Measurements from ENCODE around the gene F11. TPM values are rescaled to one million over a fixed set of nuclear protein-coding genes. Genes with fewer than 3 reads are reported as not detected.

F11 gene
- total RNA-seq, 1 experiment from 2014 or later: not detected

GRCh38 chr4:186299291-186299690 is 33.3 kb downstream of the F11 start:
- Mint-ChIP-seq H3K4me3 (ENCODE audit: unreplicated experiment) (no peak overlapping the region), H3K9me3 (ENCODE audit: unreplicated experiment) (no peaks in the 10 kb centered on the region), H3K36me3 (ENCODE audit: insufficient read depth, unreplicated experiment) (no peaks in the 10 kb centered on the region), H3K4me1 (ENCODE audit: insufficient read depth, unreplicated experiment) (no peaks in the 10 kb centered on the region), H3K27me3 (ENCODE audit: insufficient read depth, unreplicated experiment) (no peaks in the 10 kb centered on the region), H3K27ac (ENCODE audit: low read depth, unreplicated experiment) (no peak overlapping the region)
- intact Hi-C loops (cut with micrococcal nuclease): loop anchor here (5.0 kb wide), 1 partner anchor 423 kb away; the partner anchor contains the start of gene FAT1
- no TSS peak for BruUV-seq (replicated peaks)
- TF ChIP-seq CTCF (IDR thresholded peaks at IDR 0.05; ENCODE audit: unreplicated experiment): no peak
- ChIA-PET POLR2A (no interaction called here), CTCF (interaction anchor here (0.6 to 9.6 kb wide), 6 partner anchors 9 to 290 kb away, joined by 3 to 204 read pairs (median 4); no protein-coding TSS in a partner anchor)
- no peak for DNase-seq (ENCODE audit: unreplicated experiment)

GRCh38 chr4:186300659-186301390 is 34.8 kb downstream of the F11 start:
- Mint-ChIP-seq H3K9me3 (ENCODE audit: unreplicated experiment) (no peaks in the 10 kb centered on the region), H3K36me3 (ENCODE audit: insufficient read depth, unreplicated experiment) (no peaks in the 10 kb centered on the region), H3K27ac (ENCODE audit: low read depth, unreplicated experiment) (no peak overlapping the region), H3K4me3 (ENCODE audit: unreplicated experiment) (no peak overlapping the region), H3K4me1 (ENCODE audit: insufficient read depth, unreplicated experiment) (no peaks in the 10 kb centered on the region), H3K27me3 (ENCODE audit: insufficient read depth, unreplicated experiment) (peaks cover under 1% of the 10 kb centered on the region)
- ChIA-PET POLR2A (interaction anchor here (0.6 to 0.8 kb wide), 2 partner anchors 23 to 286 kb away, joined by 3 to 4 read pairs; no protein-coding TSS in a partner anchor), CTCF (interaction anchor here (1.2 to 9.6 kb wide), 2 partner anchors 62 to 288 kb away, joined by 4 to 204 read pairs; no protein-coding TSS in a partner anchor)
- TF ChIP-seq CTCF (IDR thresholded peaks at IDR 0.05; ENCODE audit: unreplicated experiment): no peak
- no peak for DNase-seq (ENCODE audit: unreplicated experiment)
- no TSS peak for BruUV-seq (replicated peaks)
- intact Hi-C loops (cut with micrococcal nuclease): no loop called here

GRCh38 chr4:186304216-186304615 is 38.2 kb downstream of the F11 start:
- BruUV-seq (replicated peaks): no TSS peak
- Mint-ChIP-seq H3K36me3 (ENCODE audit: insufficient read depth, unreplicated experiment) (no peaks in the 10 kb centered on the region), H3K9me3 (ENCODE audit: unreplicated experiment) (no peaks in the 10 kb centered on the region), H3K4me1 (ENCODE audit: insufficient read depth, unreplicated experiment) (no peaks in the 10 kb centered on the region), H3K4me3 (ENCODE audit: unreplicated experiment) (no peak overlapping the region), H3K27ac (ENCODE audit: low read depth, unreplicated experiment) (no peak overlapping the region), H3K27me3 (ENCODE audit: insufficient read depth, unreplicated experiment) (peaks cover 17% of the 10 kb centered on the region)
- no peak for DNase-seq (ENCODE audit: unreplicated experiment)
- no peak for TF ChIP-seq CTCF (IDR thresholded peaks at IDR 0.05; ENCODE audit: unreplicated experiment)
- ChIA-PET POLR2A (no interaction called here), CTCF (interaction anchor here (0.7 to 1.7 kb wide), 2 partner anchors 283 to 693 kb away, joined by 3 to 6 read pairs; no protein-coding TSS in a partner anchor)
- intact Hi-C loops (cut with micrococcal nuclease): no loop called here

GRCh38 chr4:186304866-186305505 is 39.0 kb downstream of the F11 start:
- POLR2A ChIA-PET: no interaction called here
- H3K27me3 Mint-ChIP-seq (ENCODE audit: insufficient read depth, unreplicated experiment): peaks cover 17% of the 10 kb centered on the region
- BruUV-seq (replicated peaks): no TSS peak

More at GRCh38 chr4:186304866-186305505, 39.0 kb downstream of the F11 start:
- TF ChIP-seq CTCF (IDR thresholded peaks at IDR 0.05; ENCODE audit: unreplicated experiment): no peak
- intact Hi-C loops (cut with micrococcal nuclease): no loop called here
- Mint-ChIP-seq H3K4me3 (ENCODE audit: unreplicated experiment) (no peak overlapping the region), H3K9me3 (ENCODE audit: unreplicated experiment) (no peaks in the 10 kb centered on the region), H3K27ac (ENCODE audit: low read depth, unreplicated experiment) (no peak overlapping the region), H3K36me3 (ENCODE audit: insufficient read depth, unreplicated experiment) (no peaks in the 10 kb centered on the region), H3K4me1 (ENCODE audit: insufficient read depth, unreplicated experiment) (no peaks in the 10 kb centered on the region)
- CTCF ChIA-PET: interaction anchor here (0.9 to 1.7 kb wide), 3 partner anchors 9 to 283 kb away, joined by 3 to 6 read pairs (median 6); no protein-coding TSS in a partner anchor
- DNase-seq (ENCODE audit: unreplicated experiment): no peak
